ENCODE results near the gene ELOVL5.
A peak's percentile ranks its signal among the peaks of the same experiment; 100 is the strongest.

Gene ELOVL5

DNA sequence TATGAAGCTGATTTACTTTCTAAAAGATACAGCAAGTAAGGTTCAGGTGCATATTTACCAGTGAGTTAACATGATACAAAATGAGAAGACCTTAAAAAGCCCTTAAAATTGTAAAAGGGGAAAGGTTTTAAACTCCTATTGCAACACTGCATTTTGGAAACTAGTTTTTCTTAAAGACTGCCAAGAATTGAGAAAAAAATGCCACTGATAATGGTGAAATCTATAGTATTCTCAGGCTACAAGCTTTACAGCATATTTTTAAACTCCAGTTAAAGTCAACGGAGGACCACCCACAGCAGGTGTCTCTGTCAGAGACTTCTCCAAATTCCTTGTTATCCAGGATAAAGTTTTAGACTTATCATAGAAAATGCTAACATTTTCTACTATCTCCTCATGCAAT lies 53.6 kb downstream of the ELOVL5 start:
- Histone ChIP-seq H3K4me1 (ENCODE audit: insufficient read depth, poor library complexity, severe bottlenecking) (no peaks in the 10 kb centered on the region), H3K27ac (ENCODE audit: poor library complexity, severe bottlenecking) (no peak overlapping the region), H3K4me3 (ENCODE audit: severe bottlenecking) (no peak overlapping the region), H3K27me3 (ENCODE audit: insufficient read depth, poor library complexity, severe bottlenecking) (no peaks in the 10 kb centered on the region), H3K9me3 (ENCODE audit: severe bottlenecking) (no peaks in the 10 kb centered on the region), H3K36me3 (ENCODE audit: low read depth) (peaks cover 48% of the 10 kb centered on the region)
- DNase-seq (ENCODE audit: low spot score) (no peak), ATAC-seq (ENCODE audit: low read depth) (no peak)
- TF ChIP-seq, protein P1, sequence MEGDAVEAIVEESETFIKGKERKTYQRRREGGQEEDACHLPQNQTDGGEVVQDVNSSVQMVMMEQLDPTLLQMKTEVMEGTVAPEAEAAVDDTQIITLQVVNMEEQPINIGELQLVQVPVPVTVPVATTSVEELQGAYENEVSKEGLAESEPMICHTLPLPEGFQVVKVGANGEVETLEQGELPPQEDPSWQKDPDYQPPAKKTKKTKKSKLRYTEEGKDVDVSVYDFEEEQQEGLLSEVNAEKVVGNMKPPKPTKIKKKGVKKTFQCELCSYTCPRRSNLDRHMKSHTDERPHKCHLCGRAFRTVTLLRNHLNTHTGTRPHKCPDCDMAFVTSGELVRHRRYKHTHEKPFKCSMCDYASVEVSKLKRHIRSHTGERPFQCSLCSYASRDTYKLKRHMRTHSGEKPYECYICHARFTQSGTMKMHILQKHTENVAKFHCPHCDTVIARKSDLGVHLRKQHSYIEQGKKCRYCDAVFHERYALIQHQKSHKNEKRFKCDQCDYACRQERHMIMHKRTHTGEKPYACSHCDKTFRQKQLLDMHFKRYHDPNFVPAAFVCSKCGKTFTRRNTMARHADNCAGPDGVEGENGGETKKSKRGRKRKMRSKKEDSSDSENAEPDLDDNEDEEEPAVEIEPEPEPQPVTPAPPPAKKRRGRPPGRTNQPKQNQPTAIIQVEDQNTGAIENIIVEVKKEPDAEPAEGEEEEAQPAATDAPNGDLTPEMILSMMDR (IDR thresholded peaks at IDR 0.05; ENCODE audit: poor library complexity, severe bottlenecking): no peak

DNA sequence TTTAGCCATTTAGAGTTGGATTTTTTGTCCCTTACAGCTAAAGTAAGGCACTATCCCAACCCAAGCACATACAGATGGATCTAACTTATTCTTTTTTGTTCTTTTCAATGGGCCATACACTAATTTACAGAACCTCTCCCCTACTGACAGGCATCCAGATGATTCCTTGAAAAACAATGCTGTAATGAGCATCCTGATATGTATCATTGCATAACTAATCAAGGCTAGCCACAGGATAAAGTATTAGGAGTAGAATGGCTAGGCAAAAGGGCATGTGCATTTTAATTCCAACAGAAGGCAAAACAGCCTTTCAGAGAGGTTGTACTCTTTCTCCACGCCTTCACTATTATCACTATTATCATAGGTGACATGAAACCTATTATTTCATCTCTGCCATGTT lies 54.1 kb downstream of the ELOVL5 start:
- Histone ChIP-seq H3K36me3 (ENCODE audit: low read depth) (peaks cover 54% of the 10 kb centered on the region), H3K27me3 (ENCODE audit: insufficient read depth, poor library complexity, severe bottlenecking) (no peaks in the 10 kb centered on the region), H3K4me1 (ENCODE audit: insufficient read depth, poor library complexity, severe bottlenecking) (no peaks in the 10 kb centered on the region), H3K4me3 (ENCODE audit: severe bottlenecking) (no peak overlapping the region), H3K27ac (ENCODE audit: poor library complexity, severe bottlenecking) (no peak overlapping the region), H3K9me3 (ENCODE audit: severe bottlenecking) (no peaks in the 10 kb centered on the region)
- ATAC-seq (ENCODE audit: low read depth) (no peak), DNase-seq (ENCODE audit: low spot score) (no peak)
- TF ChIP-seq, protein P1 (IDR thresholded peaks at IDR 0.05; ENCODE audit: poor library complexity, severe bottlenecking): no peak

GRCh38 chr6:53294095-53294494 lies 54.7 kb downstream of the ELOVL5 start:
- Histone ChIP-seq H3K27me3 (ENCODE audit: insufficient read depth, poor library complexity, severe bottlenecking) (no peaks in the 10 kb centered on the region), H3K36me3 (ENCODE audit: low read depth) (peaks cover 56% of the 10 kb centered on the region), H3K9me3 (ENCODE audit: severe bottlenecking) (no peaks in the 10 kb centered on the region), H3K4me1 (ENCODE audit: insufficient read depth, poor library complexity, severe bottlenecking) (no peaks in the 10 kb centered on the region), H3K27ac (ENCODE audit: poor library complexity, severe bottlenecking) (no peak overlapping the region), H3K4me3 (ENCODE audit: severe bottlenecking) (no peak overlapping the region)
- TF ChIP-seq, protein P1 (IDR thresholded peaks at IDR 0.05; ENCODE audit: poor library complexity, severe bottlenecking): peak; percentile 38
- ATAC-seq (ENCODE audit: low read depth): no peak
- no peak for DNase-seq (ENCODE audit: low spot score)

DNA sequence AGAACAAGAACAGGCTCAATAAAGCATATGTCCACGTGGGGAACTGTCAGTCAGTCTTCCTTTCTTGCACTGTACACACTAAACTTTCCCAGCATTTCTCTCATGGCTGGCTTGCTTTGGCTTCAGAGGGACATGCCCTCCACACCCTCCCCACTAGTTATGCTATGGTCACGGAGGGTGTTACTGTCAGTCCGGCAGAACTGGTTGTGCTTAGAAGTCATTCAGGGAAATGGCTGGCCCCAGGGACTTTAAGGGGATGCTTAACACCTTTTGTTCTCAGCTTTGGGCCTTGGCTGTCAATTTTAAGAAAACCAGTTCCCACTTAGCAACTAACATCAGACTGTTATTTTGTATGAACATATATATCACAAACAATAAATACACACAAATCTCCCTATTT lies 55.1 kb downstream of the ELOVL5 start:
- Histone ChIP-seq H3K4me3 (ENCODE audit: severe bottlenecking) (no peak overlapping the region), H3K4me1 (ENCODE audit: insufficient read depth, poor library complexity, severe bottlenecking) (no peaks in the 10 kb centered on the region), H3K27me3 (ENCODE audit: insufficient read depth, poor library complexity, severe bottlenecking) (no peaks in the 10 kb centered on the region), H3K36me3 (ENCODE audit: low read depth) (peaks cover 60% of the 10 kb centered on the region), H3K9me3 (ENCODE audit: severe bottlenecking) (no peaks in the 10 kb centered on the region), H3K27ac (ENCODE audit: poor library complexity, severe bottlenecking) (no peak overlapping the region)
- no peak for ATAC-seq (ENCODE audit: low read depth)
- TF ChIP-seq, protein P1 (IDR thresholded peaks at IDR 0.05; ENCODE audit: poor library complexity, severe bottlenecking): no peak
- no peak for DNase-seq (ENCODE audit: low spot score)

GRCh38 chr6:53290537-53291510 lies 57.9 kb downstream of the ELOVL5 start:
- TF ChIP-seq, protein P1 (IDR thresholded peaks at IDR 0.05; ENCODE audit: poor library complexity, severe bottlenecking): no peak

More at GRCh38 chr6:53290537-53291510, 57.9 kb downstream of the ELOVL5 start:
- DNase-seq (ENCODE audit: low spot score): no peak
- Histone ChIP-seq H3K4me3 (ENCODE audit: severe bottlenecking) (no peak overlapping the region), H3K9me3 (ENCODE audit: severe bottlenecking) (no peaks in the 10 kb centered on the region), H3K4me1 (ENCODE audit: insufficient read depth, poor library complexity, severe bottlenecking) (no peaks in the 10 kb centered on the region), H3K36me3 (ENCODE audit: low read depth) (peaks cover 72% of the 10 kb centered on the region), H3K27me3 (ENCODE audit: insufficient read depth, poor library complexity, severe bottlenecking) (no peaks in the 10 kb centered on the region), H3K27ac (ENCODE audit: poor library complexity, severe bottlenecking) (no peak overlapping the region)
- ATAC-seq (ENCODE audit: low read depth): no peak

Data from RWPE2 (cell line).